HFF-Myc (cell line): ENCODE measurements around the gene BLOC1S3.

Experiments used
- DNase-seq: peaks from one replicate; pipeline ENCODE4 v3.0.0-alpha.2; 2011; ENCODE audit warnings: low read depth; ENCODE audit errors: extremely low read depth
- H3K4me3 ChIP-seq: replicated peaks from 2 replicates; pipeline ENCODE4 v1.5.1; 2011; ENCODE audit warnings: low read depth, mild to moderate bottlenecking, control low read depth, low read length
- CTCF ChIP-seq: IDR thresholded peaks from 2 replicates; pipeline ENCODE4 v1.5.1; 2012; ENCODE audit warnings: mild to moderate bottlenecking, low read depth, low read length, control low read depth; ENCODE audit errors: missing control alignments

Gene BLOC1S3

GRCh38 chr19:45136507-45137178 is 41.9 kb upstream of the BLOC1S3 start:
- no peak overlapping the region for H3K4me3 ChIP-seq
- DNase-seq = no peak
- TF ChIP-seq CTCF = no peak

GRCh38 chr19:45137179-45137761 is 41.3 kb upstream of the BLOC1S3 start:
- H3K4me3 ChIP-seq = no peak overlapping the region
- DNase-seq = no peak
- TF ChIP-seq CTCF = no peak

GRCh38 chr19:45138303-45138751 is 40.3 kb upstream of the BLOC1S3 start:
- H3K4me3 ChIP-seq = no peak overlapping the region
- no peak for DNase-seq
- no peak for TF ChIP-seq CTCF

GRCh38 chr19:45139286-45140143 is 39.1 kb upstream of the BLOC1S3 start:
- no peak overlapping the region for H3K4me3 ChIP-seq
- DNase-seq = no peak
- no peak for TF ChIP-seq CTCF

- no peak overlapping the region for H3K4me3 ChIP-seq
- TF ChIP-seq CTCF = no peak
- no peak for DNase-seq
Measured at GRCh38 chr19:45140144-45140503, 38.5 kb upstream of the BLOC1S3 start.

GRCh38 chr19:45140533-45140932 is 38.1 kb upstream of the BLOC1S3 start:
- no peak for TF ChIP-seq CTCF
- DNase-seq = no peak
- no peak overlapping the region for H3K4me3 ChIP-seq
